ENCODE measurements around the gene CEP131.

GRCh38 chr17:81162491-81162890 lies 60.3 kb downstream of the CEP131 start:
- TF ChIP-seq CTCF (IDR thresholded peaks at IDR 0.05) = no peak
- TF ChIP-seq POLR2A (IDR thresholded peaks at IDR 0.05) = no peak
